Keratinocyte (primary cell): ENCODE results near the gene OPTC. TPM values are rescaled to one million over a fixed set of nuclear protein-coding genes. Genes with fewer than 3 reads are reported as not detected.

ENCODE experiments used
- DNase-seq: peaks from one replicate; pipeline ENCODE4 v3.0.0-alpha.2; 2011; ENCODE audit warnings: low read depth, missing footprints, low spot score
- FAIRE-seq: peaks from 2 replicates; lab custom pipeline; 2011; peaks lifted over from hg19 to GRCh38; lab: Jason Lieb, UNC
- H2AFZ ChIP-seq: 2 replicates; pipeline ENCODE4 v1.6.0; 2012; ENCODE audit warnings: low read length, control low read depth, inconsistent platforms; ENCODE audit not compliant: control insufficient read depth
- H3K27ac ChIP-seq: 2 replicates; pipeline ENCODE4 v1.5.1; 2011; ENCODE audit warnings: low read length; ENCODE audit not compliant: control insufficient read depth, insufficient read depth
- H3K27me3 ChIP-seq: 3 replicates; pipeline ENCODE4 v1.6.0; 2011; ENCODE audit warnings: low read length; ENCODE audit not compliant: control insufficient read depth, insufficient read depth; ENCODE audit errors: extremely low read depth
- H3K36me3 ChIP-seq, 2 experiments: 2 replicates in 1 of 2; 3 replicates in 1 of 2; pipeline ENCODE4 v1.5.1; 2011; ENCODE audit warnings: low read length in 2 of 2, mild to moderate bottlenecking in 1 of 2; ENCODE audit not compliant: control insufficient read depth in 2 of 2, insufficient read depth in 2 of 2; ENCODE audit errors: extremely low read depth in 1 of 2
- H3K4me1 ChIP-seq: 3 replicates; pipeline ENCODE4 v1.5.1; 2011; ENCODE audit warnings: low read length; ENCODE audit not compliant: control insufficient read depth, insufficient read depth; ENCODE audit errors: extremely low read depth
- H3K4me2 ChIP-seq: 3 replicates; pipeline ENCODE4 v1.6.0; 2011; ENCODE audit warnings: low read depth, low read length; ENCODE audit not compliant: control insufficient read depth, insufficient read depth; ENCODE audit errors: extremely low read depth
- H3K4me3 ChIP-seq, 3 experiments: fragments of 200-600 bp in 1 of 3; sonication (generic) in 1 of 3; 2 replicates in 2 of 3; 3 replicates in 1 of 3; pipeline ENCODE4 v1.5.1; 2011 to 2016; ENCODE audit warnings: low read length in 3 of 3, mild to moderate bottlenecking in 3 of 3, control low read depth in 2 of 3, inconsistent platforms in 1 of 3, low read depth in 1 of 3, mixed read lengths in 1 of 3, mixed run types in 1 of 3, moderate library complexity in 1 of 3; ENCODE audit not compliant: control insufficient read depth in 2 of 3, insufficient read depth in 2 of 3; ENCODE audit errors: extremely low read depth in 1 of 3
- H3K79me2 ChIP-seq: 2 replicates; pipeline ENCODE4 v1.6.0; 2012; ENCODE audit warnings: low read length; ENCODE audit not compliant: control insufficient read depth, insufficient read depth
- H3K9ac ChIP-seq: 3 replicates; pipeline ENCODE4 v1.6.0; 2011; ENCODE audit warnings: low read length; ENCODE audit not compliant: control insufficient read depth, insufficient read depth; ENCODE audit errors: extremely low read depth
- H3K9me1 ChIP-seq: 3 replicates; pipeline ENCODE4 v1.6.0; 2011; ENCODE audit warnings: low read length; ENCODE audit not compliant: control insufficient read depth, insufficient read depth; ENCODE audit errors: extremely low read depth
- H3K9me3 ChIP-seq: 2 replicates; pipeline ENCODE4 v1.5.1; 2012; ENCODE audit warnings: low read depth, low read length; ENCODE audit not compliant: control insufficient read depth
- H4K20me1 ChIP-seq: 3 replicates; pipeline ENCODE4 v1.6.0; 2011; ENCODE audit warnings: low read length; ENCODE audit not compliant: control insufficient read depth, insufficient read depth; ENCODE audit errors: extremely low read depth
- EZH2 ChIP-seq: IDR thresholded peaks from one replicate; pipeline ENCODE4 v1.6.1; 2012; ENCODE audit warnings: inconsistent platforms, mild to moderate bottlenecking, low read length, moderate library complexity
- dilution Hi-C: fragments of 300-500 bp; cut with MboI; formaldehyde crosslinking; loops from one replicate; pipeline ENCODE4 v1.7.0; 2020; ENCODE audit warnings: low sequenced_read_pairs; ENCODE audit not compliant: extremely low pct_ligation_motif_present
- polyA plus RNA-seq, 5 experiments: library from polyadenylated mRNA; depleted of rRNA in 3 of 5; stranded (reverse) in 3 of 5; stranded (forward) in 1 of 5; unstranded in 1 of 5; fragments of >200 nt; gene quantifications; 1 replicate in 1 of 5; 2 replicates in 3 of 5; 3 replicates in 1 of 5; pipeline versions ENCODE4 v1.2.1 to v1.2.3, GENCODE V29; 2011 to 2012; ENCODE audit warnings: missing spikeins in 2 of 5, low read depth in 1 of 5, low replicate concordance in 1 of 5
- TF ChIP-seq, protein P1 (sequence below), 3 experiments: IDR thresholded peaks in 1 of 3; conservative IDR thresholded peaks in 1 of 3; optimal IDR thresholded peaks in 1 of 3; 2 replicates in 2 of 3; 3 replicates in 1 of 3; pipeline versions ENCODE3 to v1.5.1; 2011; ENCODE audit warnings: low read length in 3 of 3, mild to moderate bottlenecking in 3 of 3, moderate library complexity in 2 of 3, control low read depth in 1 of 3, inconsistent platforms in 1 of 3; ENCODE audit not compliant: insufficient read depth in 2 of 3; ENCODE audit errors: extremely low read depth in 1 of 3

The OPTC gene
- polyA plus RNA-seq, 1 donor (not counting 4 experiments of a cell fraction or from before 2014, with no cell fraction given), result not detected

DNA sequence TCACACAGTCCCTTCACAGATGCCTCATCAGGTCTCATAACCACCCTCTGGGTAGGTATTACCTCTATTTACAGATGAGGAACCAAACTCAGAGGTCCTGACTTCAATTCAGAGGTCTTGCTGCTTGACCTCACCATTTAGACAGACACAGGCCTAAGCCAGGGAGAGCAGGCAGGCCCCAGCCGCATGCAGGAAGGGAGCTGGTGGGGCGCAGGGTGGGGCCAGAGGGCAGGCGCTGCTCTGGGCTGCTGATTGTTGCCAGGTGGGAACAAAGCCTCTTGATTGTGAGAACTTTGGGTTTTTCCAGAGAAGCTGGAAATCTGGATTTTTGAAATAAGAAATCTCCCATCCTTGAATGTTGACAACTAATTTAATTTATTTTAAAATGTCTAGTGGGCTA, 38.2 kb upstream of the OPTC start:
- no peak for DNase-seq
- H3K36me3 ChIP-seq, result no peaks in the 10 kb centered on the region
- H4K20me1 ChIP-seq, result no peaks in the 10 kb centered on the region
- no peak overlapping the region for H3K9ac ChIP-seq
- no peak for FAIRE-seq
- H3K79me2 ChIP-seq, result no peaks in the 10 kb centered on the region
- no peak overlapping the region for H3K4me2 ChIP-seq
- TF ChIP-seq EZH2, result no peak
- TF ChIP-seq, protein P1, sequence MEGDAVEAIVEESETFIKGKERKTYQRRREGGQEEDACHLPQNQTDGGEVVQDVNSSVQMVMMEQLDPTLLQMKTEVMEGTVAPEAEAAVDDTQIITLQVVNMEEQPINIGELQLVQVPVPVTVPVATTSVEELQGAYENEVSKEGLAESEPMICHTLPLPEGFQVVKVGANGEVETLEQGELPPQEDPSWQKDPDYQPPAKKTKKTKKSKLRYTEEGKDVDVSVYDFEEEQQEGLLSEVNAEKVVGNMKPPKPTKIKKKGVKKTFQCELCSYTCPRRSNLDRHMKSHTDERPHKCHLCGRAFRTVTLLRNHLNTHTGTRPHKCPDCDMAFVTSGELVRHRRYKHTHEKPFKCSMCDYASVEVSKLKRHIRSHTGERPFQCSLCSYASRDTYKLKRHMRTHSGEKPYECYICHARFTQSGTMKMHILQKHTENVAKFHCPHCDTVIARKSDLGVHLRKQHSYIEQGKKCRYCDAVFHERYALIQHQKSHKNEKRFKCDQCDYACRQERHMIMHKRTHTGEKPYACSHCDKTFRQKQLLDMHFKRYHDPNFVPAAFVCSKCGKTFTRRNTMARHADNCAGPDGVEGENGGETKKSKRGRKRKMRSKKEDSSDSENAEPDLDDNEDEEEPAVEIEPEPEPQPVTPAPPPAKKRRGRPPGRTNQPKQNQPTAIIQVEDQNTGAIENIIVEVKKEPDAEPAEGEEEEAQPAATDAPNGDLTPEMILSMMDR (optimal IDR thresholded peaks at IDR 0.05 in 1 of 3, IDR thresholded peaks at IDR 0.05 in 1 of 3, conservative IDR thresholded peaks at IDR 0.05 in 1 of 3; ENCODE audit: extremely low read depth in 1 of 3, insufficient read depth in 2 of 3, low read length in 3 of 3), result no peak
- H3K4me3 ChIP-seq, result no peak overlapping the region
- H3K9me1 ChIP-seq, result no peaks in the 10 kb centered on the region
- peaks cover 8% of the 10 kb centered on the region for H3K27me3 ChIP-seq
- no peaks in the 10 kb centered on the region for H3K4me1 ChIP-seq
- no peak overlapping the region for H2AFZ ChIP-seq
- no peaks in the 10 kb centered on the region for H3K9me3 ChIP-seq
- no peak overlapping the region for H3K27ac ChIP-seq
- dilution Hi-C loops, result loop anchor here (25.0 kb wide), 1 partner anchor 93 kb away; the partner anchor contains the start of gene FMOD

- FAIRE-seq, result no peak
Measured at GRCh38 chr1:203456577-203456976, 37.4 kb upstream of the OPTC start.

More at GRCh38 chr1:203456577-203456976, 37.4 kb upstream of the OPTC start:
- no peak overlapping the region for H2AFZ ChIP-seq
- H3K4me1 ChIP-seq, result no peaks in the 10 kb centered on the region
- dilution Hi-C loops, result loop anchor here (25.0 kb wide), 1 partner anchor 94 kb away; the partner anchor contains the start of gene FMOD
- no peak overlapping the region for H3K4me2 ChIP-seq
- no peak for DNase-seq
- H3K36me3 ChIP-seq, result no peaks in the 10 kb centered on the region
- no peak overlapping the region for H3K4me3 ChIP-seq
- H3K9ac ChIP-seq, result no peak overlapping the region
- TF ChIP-seq EZH2, result no peak
- TF ChIP-seq, protein P1 (optimal IDR thresholded peaks at IDR 0.05 in 1 of 3, IDR thresholded peaks at IDR 0.05 in 1 of 3, conservative IDR thresholded peaks at IDR 0.05 in 1 of 3; ENCODE audit: extremely low read depth in 1 of 3, insufficient read depth in 2 of 3, low read length in 3 of 3), result no peak
- H3K27me3 ChIP-seq, result peaks cover 8% of the 10 kb centered on the region
- no peak overlapping the region for H3K27ac ChIP-seq
- no peaks in the 10 kb centered on the region for H3K9me3 ChIP-seq
- no peaks in the 10 kb centered on the region for H4K20me1 ChIP-seq
- H3K9me1 ChIP-seq, result no peaks in the 10 kb centered on the region
- H3K79me2 ChIP-seq, result no peaks in the 10 kb centered on the region
